ENCODE data around the gene MAP3K9. TPM values are rescaled to one million over a fixed set of nuclear protein-coding genes. Genes with fewer than 3 reads are reported as not detected.

Gene MAP3K9
- total and polyA plus RNA-seq, 12 donors, result 0.37 to 2.4 (median 1.4) TPM

DNA sequence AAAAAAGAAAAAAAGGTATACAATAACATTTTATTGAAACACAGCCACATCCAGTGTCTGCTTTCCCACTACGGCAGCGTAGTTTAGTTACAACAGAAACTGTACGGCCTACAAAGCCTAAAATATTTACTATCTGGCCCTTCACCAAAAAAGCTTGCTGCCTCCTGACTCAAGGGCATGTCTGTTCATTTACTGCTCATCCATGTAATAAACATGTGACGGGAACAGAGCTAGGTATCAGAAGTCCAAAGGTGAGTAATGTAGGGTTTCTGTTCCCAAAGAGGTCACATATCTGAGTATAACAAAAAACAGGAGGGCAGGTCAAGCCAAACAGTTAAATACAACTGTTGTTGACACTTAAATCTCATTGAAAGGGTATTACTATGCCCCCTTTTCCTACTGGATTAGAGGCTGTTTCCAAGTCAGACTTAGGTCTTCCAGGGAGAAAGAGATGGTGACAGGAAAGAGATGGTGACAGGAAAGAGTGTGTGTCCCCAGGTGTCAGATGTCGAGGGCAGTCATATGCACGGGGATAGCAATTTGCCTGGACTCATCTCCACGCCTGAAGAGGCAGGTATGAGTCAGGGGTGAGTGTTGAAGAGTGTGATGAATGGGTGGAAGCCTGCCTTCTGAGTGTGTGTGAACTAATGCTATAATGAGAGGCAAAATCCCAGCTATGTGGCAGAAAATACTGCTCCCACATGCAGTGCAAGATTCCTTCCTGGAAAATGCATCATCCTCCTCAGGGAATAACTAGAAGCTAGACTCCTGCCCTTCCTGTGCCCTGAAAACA is 77.7 kb downstream of the MAP3K9 start:
- Histone ChIP-seq H3K4me1 (peaks cover 0 to 11% (median 9%) of the 10 kb centered on the region in 9 donors), H3K4me3 (no peak overlapping the region), H3K27me3 (no peaks in the 10 kb centered on the region), H3K27ac (no peak overlapping the region), H3K36me3 (no peaks in the 10 kb centered on the region), H3K9me3 (no peaks in the 10 kb centered on the region)
- DNase-seq (no peak), ATAC-seq (no peak)
- WGBS, 2 donors, result 85 to 87% methylated on average over 7 of the region's 7 CpGs
- intact Hi-C loops (cut with DNase I), result no loop called here
- TF ChIP-seq, protein P1, sequence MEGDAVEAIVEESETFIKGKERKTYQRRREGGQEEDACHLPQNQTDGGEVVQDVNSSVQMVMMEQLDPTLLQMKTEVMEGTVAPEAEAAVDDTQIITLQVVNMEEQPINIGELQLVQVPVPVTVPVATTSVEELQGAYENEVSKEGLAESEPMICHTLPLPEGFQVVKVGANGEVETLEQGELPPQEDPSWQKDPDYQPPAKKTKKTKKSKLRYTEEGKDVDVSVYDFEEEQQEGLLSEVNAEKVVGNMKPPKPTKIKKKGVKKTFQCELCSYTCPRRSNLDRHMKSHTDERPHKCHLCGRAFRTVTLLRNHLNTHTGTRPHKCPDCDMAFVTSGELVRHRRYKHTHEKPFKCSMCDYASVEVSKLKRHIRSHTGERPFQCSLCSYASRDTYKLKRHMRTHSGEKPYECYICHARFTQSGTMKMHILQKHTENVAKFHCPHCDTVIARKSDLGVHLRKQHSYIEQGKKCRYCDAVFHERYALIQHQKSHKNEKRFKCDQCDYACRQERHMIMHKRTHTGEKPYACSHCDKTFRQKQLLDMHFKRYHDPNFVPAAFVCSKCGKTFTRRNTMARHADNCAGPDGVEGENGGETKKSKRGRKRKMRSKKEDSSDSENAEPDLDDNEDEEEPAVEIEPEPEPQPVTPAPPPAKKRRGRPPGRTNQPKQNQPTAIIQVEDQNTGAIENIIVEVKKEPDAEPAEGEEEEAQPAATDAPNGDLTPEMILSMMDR (IDR thresholded peaks at IDR 0.05), result no peak

DNA sequence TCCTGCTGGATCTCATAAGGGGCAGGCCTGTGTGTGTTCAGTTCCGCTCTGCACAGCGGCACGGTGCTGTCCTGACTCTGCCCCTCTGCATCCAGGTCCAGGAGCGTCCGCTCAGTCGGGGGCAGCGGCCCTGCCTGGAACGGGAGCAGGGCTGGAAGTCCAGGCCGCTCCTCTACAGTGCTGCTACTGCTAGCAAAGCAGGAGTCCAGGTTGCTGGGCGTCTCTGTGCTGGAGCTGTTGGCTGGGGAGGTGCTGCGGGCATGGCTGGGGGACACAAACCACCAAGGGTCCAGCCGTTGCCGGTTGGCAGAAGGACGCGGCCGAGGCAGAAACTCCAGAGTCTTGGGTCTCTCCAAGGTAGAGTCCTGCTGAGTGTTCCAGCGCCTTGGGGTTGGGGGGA is 78.9 kb downstream of the MAP3K9 start:
- DNase-seq, result no peak
- no peaks in the 10 kb centered on the region for H3K36me3 ChIP-seq
- no peak overlapping the region for H3K4me3 ChIP-seq
- no peaks in the 10 kb centered on the region for H3K9me3 ChIP-seq
- no peak for ATAC-seq
- H3K27ac ChIP-seq, result no peak overlapping the region
- H3K4me1 ChIP-seq, result peaks cover 2 to 19% (median 11%) of the 10 kb centered on the region in 9 donors
- TF ChIP-seq, protein P1 (IDR thresholded peaks at IDR 0.05), result no peak
- intact Hi-C loops (cut with DNase I), result no loop called here
- 97% methylated on average over 17 of the region's 17 CpGs for WGBS, 2 donors
- H3K27me3 ChIP-seq, result no peaks in the 10 kb centered on the region

- ATAC-seq (peak; percentile 56 to 82 (median 70)), DNase-seq (no peak)
- Histone ChIP-seq H3K4me3 (no peak overlapping the region), H3K4me1 (peaks cover 2 to 19% (median 11%) of the 10 kb centered on the region in 9 donors), H3K36me3 (no peaks in the 10 kb centered on the region), H3K27ac (peak overlapping the region in 1 of 10 donors; percentile 11), H3K9me3 (no peaks in the 10 kb centered on the region), H3K27me3 (no peaks in the 10 kb centered on the region)
- WGBS, 2 donors, result 44 to 49% methylated on average over 6 of the region's 6 CpGs
- TF ChIP-seq, protein P1 (IDR thresholded peaks at IDR 0.05), result no peak
- intact Hi-C loops (cut with DNase I), result no loop called here
Measured at GRCh38 chr14:70726651-70727375, 82.5 kb downstream of the MAP3K9 start.

- DNase-seq, result no peak
- ATAC-seq, result no peak
- H3K27me3 ChIP-seq, result no peaks in the 10 kb centered on the region
- H3K9me3 ChIP-seq, result no peaks in the 10 kb centered on the region
- peaks cover 2 to 19% (median 11%) of the 10 kb centered on the region in 9 donors for H3K4me1 ChIP-seq
- no peaks in the 10 kb centered on the region for H3K36me3 ChIP-seq
- no peak overlapping the region for H3K27ac ChIP-seq
- TF ChIP-seq, protein P1 (IDR thresholded peaks at IDR 0.05), result no peak
- WGBS, 2 donors, result 91 to 92% methylated on average over 6 of the region's 6 CpGs
- no peak overlapping the region for H3K4me3 ChIP-seq
- intact Hi-C loops (cut with DNase I), result no loop called here
Measured at GRCh38 chr14:70724944-70725343, 84.4 kb downstream of the MAP3K9 start.

Data from heart right ventricle (tissue), 16 donors.